Panc1 (cell line): ENCODE results near the gene KRTAP1-1. TPM values are rescaled to one million over a fixed set of nuclear protein-coding genes. Genes with fewer than 3 reads are reported as not detected.
"Not testable (repeated sequence)": the region's sequence is repeated elsewhere in the genome, so short reads cannot be mapped to it uniquely, and the experiment has no call there.

Experiments
- ATAC-seq: fragments of 200-7000 bp; cut with Tn5 transposase; 2 replicates; pipeline ENCODE4 v1.9.1; 2020; ENCODE audit warnings: mild to moderate bottlenecking, moderate library complexity
- BruUV-seq: library from RNA; stranded (reverse); fragments of 400-500 nt; replicated peaks from 2 replicates; lab custom pipeline; 2021; lab: Mats Ljungman, UMichigan
- CTCF ChIA-PET: fragments of 300-600 bp; sonication (Branson Sonifier 250); formaldehyde crosslinking; loops from one replicate; lab custom pipeline; 2022; ENCODE audit warnings: antibody characterized with exemption; lab: Charles Lee
- POLR2A ChIA-PET: fragments of 300-600 bp; sonication (Branson Sonifier 250); formaldehyde crosslinking; loops from one replicate; lab custom pipeline; 2022; ENCODE audit warnings: antibody characterized with exemption; lab: Charles Lee
- DNase-seq: peaks from one replicate; pipeline ENCODE4 v3.0.0-alpha.2; 2010; ENCODE audit warnings: low read depth, low spot score
- H3K27ac ChIP-seq: 2 replicates; pipeline ENCODE4 v1.5.1; 2011; ENCODE audit warnings: mild to moderate bottlenecking, low read length, inconsistent platforms
- H3K27me3 ChIP-seq: fragments of 200-500 bp; sonication (Bioruptor generic); 2 replicates; pipeline ENCODE4 v1.6.0; 2014; ENCODE audit warnings: low read length, inconsistent platforms; ENCODE audit not compliant: control insufficient read depth, insufficient read depth
- H3K36me3 ChIP-seq: fragments of 200-500 bp; sonication (Bioruptor generic); 2 replicates; pipeline ENCODE4 v1.5.1; 2014; ENCODE audit warnings: inconsistent platforms, mild to moderate bottlenecking, low read length, moderate library complexity; ENCODE audit not compliant: control insufficient read depth, insufficient read depth
- H3K4me1 ChIP-seq: 2 replicates; pipeline ENCODE4 v1.5.1; 2011; ENCODE audit warnings: inconsistent platforms, mild to moderate bottlenecking, low read length, moderate library complexity; ENCODE audit not compliant: control insufficient read depth, insufficient read depth
- H3K4me3 ChIP-seq, 2 experiments: 2 replicates each; pipeline ENCODE4 v1.5.1; 2011 to 2012; ENCODE audit warnings: low read depth in 2 of 2, low read length in 2 of 2, mild to moderate bottlenecking in 2 of 2, inconsistent platforms in 1 of 2, moderate library complexity in 1 of 2
- H3K9me3 ChIP-seq: fragments of 200-500 bp; sonication (Bioruptor generic); 2 replicates; pipeline ENCODE4 v1.5.1; 2014; ENCODE audit warnings: low read depth, mild to moderate bottlenecking, inconsistent platforms, low read length, moderate library complexity; ENCODE audit not compliant: control insufficient read depth, insufficient read depth
- CTCF ChIP-seq: fragments of 450-650 bp; IDR thresholded peaks from 2 replicates; pipeline ENCODE4 v1.5.1; 2017; ENCODE audit warnings: mild to moderate bottlenecking
- POLR2AphosphoS5 ChIP-seq: IDR thresholded peaks from 2 replicates; pipeline ENCODE4 v1.6.1; 2012; ENCODE audit warnings: mild to moderate bottlenecking, low read depth, low read length, moderate library complexity
- REST ChIP-seq, 2 experiments: IDR thresholded peaks; 2 replicates each; pipeline ENCODE4 v1.6.1; 2011 to 2012; ENCODE audit warnings: low read depth in 2 of 2, control low read depth in 1 of 2, low read length in 1 of 2, mild to moderate bottlenecking in 1 of 2, moderate library complexity in 1 of 2; ENCODE audit not compliant: insufficient read depth in 1 of 2
- SIN3A ChIP-seq: IDR thresholded peaks from 2 replicates; pipeline ENCODE4 v1.6.1; 2012; ENCODE audit warnings: low read depth, mild to moderate bottlenecking, low read length, moderate library complexity, borderline replicate concordance; ENCODE audit not compliant: insufficient read depth
- TCF7L2 ChIP-seq: IDR thresholded peaks from 2 replicates; pipeline ENCODE4 v1.6.1; 2011; ENCODE audit warnings: mild to moderate bottlenecking, low read depth, low read length, inconsistent platforms
- in situ Hi-C: cut with HindIII; loops from 2 replicates; pipeline ENCODE4 v1.10.0; 2016; ENCODE audit warnings: low sequenced_read_pairs, low pct_unique_long_range_greater_than_20kb
- intact Hi-C: fragments of 100-400 bp; cut with micrococcal nuclease; formaldehyde crosslinking; loops from one replicate; pipeline ENCODE4 v1.10.0; 2022; ENCODE audit not compliant: unreplicated experiment
- total RNA-seq: library from RNA; stranded (reverse); gene quantifications from one replicate; pipeline ENCODE4 v1.2.1, GENCODE V29; 2021; ENCODE audit not compliant: unreplicated experiment

The KRTAP1-1 gene
- total RNA-seq, 1 experiment from 2014 or later, result not detected

- in situ Hi-C loops, result no loop called here
- BruUV-seq, result no TSS peak
- CTCF ChIA-PET, result no interaction called here
Observed at GRCh38 chr17:41042953-41043352, 1.7 kb upstream of the KRTAP1-1 start.

GRCh38 chr17:41037853-41038350 is 3.3 kb downstream of the KRTAP1-1 start:
- no peaks in the 10 kb centered on the region for H3K36me3 ChIP-seq
- ATAC-seq, result no peak
- no peaks in the 10 kb centered on the region for H3K4me1 ChIP-seq
- no peaks in the 10 kb centered on the region for H3K9me3 ChIP-seq
- H3K27me3 ChIP-seq, result no peaks in the 10 kb centered on the region
- POLR2A ChIA-PET, result no interaction called here
- TF ChIP-seq POLR2AphosphoS5 (no peak), SIN3A (no peak), REST (IDR thresholded peaks at IDR 0.05; ENCODE audit: insufficient read depth in 1 of 2, low read depth in 2 of 2, low read length in 1 of 2) (no peak), CTCF (no peak), TCF7L2 (no peak)
- H3K4me3 ChIP-seq, result no peak overlapping the region
- DNase-seq, result no peak
- no peak overlapping the region for H3K27ac ChIP-seq
- in situ Hi-C loops, result no loop called here
- intact Hi-C loops, result no loop called here
- BruUV-seq, result no TSS peak
- CTCF ChIA-PET, result no interaction called here

More at GRCh38 chr17:41042953-41043352, 1.7 kb upstream of the KRTAP1-1 start:
- DNase-seq (no peak), ATAC-seq (no peak)
- no peak overlapping the region for H3K4me3 ChIP-seq
- no peak for TF ChIP-seq SIN3A
- TF ChIP-seq REST (IDR thresholded peaks at IDR 0.05; ENCODE audit: insufficient read depth in 1 of 2, low read depth in 2 of 2, low read length in 1 of 2), result no peak
- TF ChIP-seq TCF7L2, result no peak
- TF ChIP-seq CTCF, result no peak
- TF ChIP-seq POLR2AphosphoS5, result no peak
- POLR2A ChIA-PET, result interaction anchor here (0.6 kb wide), 1 partner anchor 726 kb away, joined by 3 read pairs; no protein-coding TSS in a partner anchor
- no peaks in the 10 kb centered on the region for H3K27me3 ChIP-seq
- no peaks in the 10 kb centered on the region for H3K36me3 ChIP-seq
- H3K4me1 ChIP-seq, result no peaks in the 10 kb centered on the region
- no peak overlapping the region for H3K27ac ChIP-seq
- intact Hi-C loops, result no loop called here
- no peaks in the 10 kb centered on the region for H3K9me3 ChIP-seq

- H3K9me3 ChIP-seq, CTCF ChIA-PET, in situ Hi-C loops, BruUV-seq, H3K4me1 ChIP-seq, intact Hi-C loops, H3K27ac ChIP-seq, ATAC-seq, H3K27me3 ChIP-seq, DNase-seq, POLR2A ChIA-PET, H3K4me3 ChIP-seq, H3K36me3 ChIP-seq: not testable (repeated sequence)
Observed at GRCh38 chr17:41034346-41034935, 6.8 kb downstream of the KRTAP1-1 start, which contains the start of gene KRTAP1-3. Gene KRTAP1-3 (minus strand): TSS chr17:41034874. CDS start chr17:41034821, 53 bp downstream.
